Subcutaneous adipose tissue (tissue), 4 donors: ENCODE results near the gene DDX49. TPM values are rescaled to one million over a fixed set of nuclear protein-coding genes. Genes with fewer than 3 reads are reported as not detected.

Experiments used
- total RNA-seq, 4 donors: library from RNA; depleted of rRNA; stranded (reverse); fragments of >200 nt; gene quantifications; one replicate each; pipeline ENCODE4 v1.1.0, GENCODE V29; 2016
- TF ChIP-seq, protein P1 (sequence below): fragments of 450-650 bp; IDR thresholded peaks from one replicate; pipeline ENCODE4 v1.5.1; 2016; ENCODE audit warnings: low read depth, mild to moderate bottlenecking, control low read depth, antibody characterized with exemption, moderate library complexity

Gene DDX49
- total RNA-seq, 4 donors from 2014 or later, result 17.0 to 38.2 (median 28.9) TPM

DNA sequence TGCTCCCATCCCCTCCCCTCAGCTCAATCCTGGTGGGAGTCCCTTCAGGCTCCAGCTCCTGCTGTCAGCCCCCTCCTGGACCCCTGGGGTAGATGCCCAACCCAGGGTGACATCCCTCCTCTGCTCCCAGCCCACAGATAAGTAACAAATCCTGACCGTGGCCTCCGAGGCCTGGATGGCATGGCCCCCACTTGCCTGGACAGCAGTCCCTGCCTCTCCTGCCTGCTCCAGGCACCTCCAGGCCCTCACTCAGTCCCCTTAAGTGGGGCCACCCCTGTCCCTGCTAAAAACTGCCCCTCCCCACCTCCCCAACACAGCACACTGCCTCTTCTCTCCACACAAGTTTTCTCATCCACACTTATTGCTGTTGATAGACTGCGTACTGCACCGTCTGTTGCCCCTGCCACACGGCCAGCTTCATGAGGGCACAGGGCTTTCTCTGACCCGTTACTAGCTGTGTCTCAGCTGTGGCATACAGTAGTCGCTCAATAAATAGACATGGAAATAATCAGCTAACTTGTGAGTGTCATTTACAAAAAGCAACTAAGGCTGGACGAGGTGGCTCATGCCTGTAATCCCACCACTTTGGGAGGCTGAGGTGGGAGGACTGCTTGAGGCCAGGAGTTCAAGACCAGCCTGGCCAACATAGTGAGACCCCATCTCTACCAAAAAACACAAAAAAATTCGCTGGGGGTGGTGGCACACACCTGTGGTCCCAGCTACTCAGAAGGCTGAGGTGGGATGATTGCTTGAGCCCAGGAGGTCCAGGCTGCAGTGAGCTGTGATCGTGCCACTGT is 29.4 kb upstream of the DDX49 start:
- TF ChIP-seq, protein P1, sequence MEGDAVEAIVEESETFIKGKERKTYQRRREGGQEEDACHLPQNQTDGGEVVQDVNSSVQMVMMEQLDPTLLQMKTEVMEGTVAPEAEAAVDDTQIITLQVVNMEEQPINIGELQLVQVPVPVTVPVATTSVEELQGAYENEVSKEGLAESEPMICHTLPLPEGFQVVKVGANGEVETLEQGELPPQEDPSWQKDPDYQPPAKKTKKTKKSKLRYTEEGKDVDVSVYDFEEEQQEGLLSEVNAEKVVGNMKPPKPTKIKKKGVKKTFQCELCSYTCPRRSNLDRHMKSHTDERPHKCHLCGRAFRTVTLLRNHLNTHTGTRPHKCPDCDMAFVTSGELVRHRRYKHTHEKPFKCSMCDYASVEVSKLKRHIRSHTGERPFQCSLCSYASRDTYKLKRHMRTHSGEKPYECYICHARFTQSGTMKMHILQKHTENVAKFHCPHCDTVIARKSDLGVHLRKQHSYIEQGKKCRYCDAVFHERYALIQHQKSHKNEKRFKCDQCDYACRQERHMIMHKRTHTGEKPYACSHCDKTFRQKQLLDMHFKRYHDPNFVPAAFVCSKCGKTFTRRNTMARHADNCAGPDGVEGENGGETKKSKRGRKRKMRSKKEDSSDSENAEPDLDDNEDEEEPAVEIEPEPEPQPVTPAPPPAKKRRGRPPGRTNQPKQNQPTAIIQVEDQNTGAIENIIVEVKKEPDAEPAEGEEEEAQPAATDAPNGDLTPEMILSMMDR, result no peak

DNA sequence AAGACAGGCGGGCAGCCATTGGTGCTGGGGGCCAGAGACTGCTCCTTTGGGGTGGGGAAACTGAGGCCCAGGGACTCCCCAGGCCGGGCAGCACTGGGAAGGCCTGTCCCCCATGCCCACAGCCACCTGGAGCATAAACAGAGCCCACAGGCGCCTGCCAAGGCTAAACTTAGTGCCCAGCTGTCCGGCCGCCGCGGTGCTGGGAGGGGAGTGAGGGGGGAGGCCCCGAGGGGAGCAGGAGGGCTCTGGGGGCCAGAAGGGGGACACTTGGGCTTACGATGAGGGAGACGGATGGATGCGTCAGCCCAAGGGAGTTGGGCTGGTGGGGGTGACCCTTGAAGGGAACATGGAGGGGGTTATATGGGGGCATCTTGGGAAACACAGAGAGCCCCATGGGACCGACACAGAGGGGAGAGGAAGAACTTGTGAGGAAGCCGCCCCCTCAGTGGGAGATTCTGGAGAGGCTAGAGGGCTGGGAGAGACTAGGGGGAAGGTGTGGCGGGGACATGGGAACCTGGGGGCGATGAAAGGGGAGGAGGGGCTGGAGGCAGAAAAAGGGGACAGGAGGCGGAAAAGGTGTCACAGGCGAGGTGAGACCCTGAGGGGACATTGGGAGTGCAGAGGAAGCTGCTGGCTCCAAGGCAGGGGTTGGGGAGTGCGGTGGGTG is 25.8 kb upstream of the DDX49 start:
- TF ChIP-seq, protein P1, result no peak

DNA sequence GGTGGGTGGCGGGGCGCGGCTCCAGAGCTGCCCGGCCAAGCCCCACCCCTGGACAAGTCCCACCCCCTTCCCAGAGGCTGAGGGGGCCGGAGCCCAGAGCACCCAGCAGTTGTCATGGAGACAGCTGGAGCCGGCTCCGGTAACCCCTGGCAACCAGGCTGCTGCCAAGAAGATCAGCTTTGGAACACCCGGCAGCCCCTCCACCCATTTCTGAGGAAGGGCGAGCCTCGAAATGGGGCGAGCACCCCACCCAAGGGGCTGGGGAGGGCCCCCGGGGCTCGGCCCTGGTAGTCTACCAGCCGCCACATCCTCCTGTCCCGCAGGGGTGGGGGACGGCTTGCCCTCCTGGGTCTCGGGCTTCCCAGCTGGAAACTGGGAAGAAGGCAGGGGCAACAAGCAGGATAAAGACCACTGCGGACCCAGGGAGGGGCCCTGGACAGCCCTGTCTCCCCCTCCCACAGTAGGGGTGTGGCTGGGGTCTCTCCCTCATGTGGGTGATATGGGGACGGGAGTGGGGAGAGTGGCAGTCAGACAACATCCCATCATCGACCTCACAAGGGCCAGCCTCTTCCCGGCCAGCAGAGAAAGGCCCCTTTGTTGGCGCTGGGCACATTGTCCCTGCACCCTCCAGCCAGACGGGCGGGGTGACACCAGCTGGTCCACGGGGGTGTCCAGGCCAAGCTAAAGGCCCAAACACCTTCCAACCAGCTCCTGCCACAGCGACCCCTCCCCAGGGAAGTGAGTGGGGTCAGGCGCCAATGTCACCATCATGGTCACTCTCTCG is 25.1 kb upstream of the DDX49 start:
- TF ChIP-seq, protein P1, result no peak

DNA sequence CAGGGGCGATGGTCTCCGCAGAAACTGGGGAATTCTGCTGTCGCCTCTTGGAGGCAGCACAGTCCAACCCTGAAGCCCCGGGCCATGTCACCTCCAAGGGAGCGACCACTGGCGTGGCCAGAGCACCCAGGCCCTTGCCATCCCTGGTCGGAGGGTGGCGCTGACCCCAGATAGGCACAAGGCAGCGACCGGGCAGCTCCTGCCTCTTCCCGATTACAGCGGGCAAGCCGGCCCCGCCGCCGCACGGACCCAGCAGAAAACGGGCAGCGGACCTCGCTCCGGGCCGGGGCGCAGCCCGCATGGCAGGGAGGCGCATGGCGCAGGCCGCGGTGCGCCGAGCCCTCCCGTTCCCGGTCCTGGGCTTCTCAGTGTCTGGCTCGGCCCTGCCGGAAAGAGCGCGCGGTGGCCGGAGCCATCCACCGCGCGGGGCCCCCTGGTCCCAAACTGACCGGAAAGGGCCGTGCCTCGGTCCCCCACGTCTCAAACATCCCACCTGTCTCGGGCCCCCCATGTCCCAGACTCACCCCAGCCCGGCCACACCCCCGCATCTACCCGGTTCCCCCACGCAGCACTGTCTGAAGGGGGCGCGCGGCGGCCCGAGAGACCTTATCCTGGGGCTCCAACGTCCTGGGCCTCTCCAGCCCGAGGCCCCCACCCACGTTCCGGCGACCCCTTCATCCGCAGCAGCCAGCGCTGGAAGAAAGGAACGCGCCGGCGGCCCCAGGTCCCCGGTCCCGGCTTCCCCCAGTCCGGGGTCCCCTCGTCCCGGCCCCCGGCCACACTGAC is 24.3 kb upstream of the DDX49 start:
- TF ChIP-seq, protein P1, result no peak

DNA sequence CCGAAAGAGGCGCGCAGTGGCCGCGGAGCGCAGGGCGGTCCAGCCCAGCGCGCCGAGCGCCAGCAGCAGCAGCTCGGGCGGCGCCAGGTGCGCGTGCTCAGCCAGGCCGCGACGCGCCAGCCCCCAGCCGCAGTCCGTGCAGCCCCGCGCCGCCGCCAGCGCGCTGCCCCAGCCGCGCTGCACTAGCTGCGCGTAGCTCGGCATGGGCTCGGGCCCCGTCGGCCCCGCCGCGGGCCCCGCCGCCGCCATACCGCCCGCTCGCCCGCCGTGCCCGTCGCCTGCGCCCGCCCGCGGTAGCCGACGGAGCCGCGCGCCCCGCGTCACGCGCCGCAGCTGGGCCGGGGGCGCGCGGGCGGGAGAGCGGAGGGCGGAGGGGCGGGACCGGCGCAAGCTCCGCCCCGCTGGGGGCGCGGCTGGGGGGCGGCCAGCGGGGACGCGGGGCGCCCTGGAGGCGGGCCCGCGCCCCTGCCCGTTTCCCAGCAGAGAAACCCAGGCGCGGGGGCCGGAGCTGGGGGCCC is 23.6 kb upstream of the DDX49 start, which contains the start of gene CERS1:
TSS of gene CERS1 (minus strand) at position 335 of the 518 bp plus-strand sequence. CDS start at position 249, 86 bp downstream.
- TF ChIP-seq, protein P1, result no peak

DNA sequence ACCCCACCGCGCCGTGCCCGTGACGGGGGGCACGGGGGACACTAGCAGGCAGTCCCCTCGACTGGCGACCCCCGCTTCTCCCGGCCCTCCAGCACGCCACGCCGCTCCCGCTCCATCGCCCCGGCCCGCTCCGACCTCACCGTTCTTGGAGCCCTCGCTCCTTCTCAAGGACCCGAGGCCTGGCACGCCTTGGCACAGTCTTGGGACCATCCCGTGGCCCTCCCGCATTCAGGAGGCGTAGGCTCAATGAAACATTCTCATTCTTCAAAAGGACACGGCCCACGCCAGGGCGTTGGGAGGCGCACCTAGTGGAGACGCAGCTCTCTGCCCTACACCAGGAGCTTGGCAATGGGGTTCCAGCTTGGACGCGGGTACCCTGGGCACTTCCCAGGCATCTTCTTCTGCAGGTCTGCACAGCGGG is 23.1 kb upstream of the DDX49 start:
- TF ChIP-seq, protein P1, result no peak
